Measurements from ENCODE around the gene PYM1.
A peak's percentile ranks its signal among the peaks of the same experiment; 100 is the strongest.
"Not testable (repeated sequence)": the region's sequence is repeated elsewhere in the genome, so short reads cannot be mapped to it uniquely, and the experiment has no call there.

Gene PYM1

DNA sequence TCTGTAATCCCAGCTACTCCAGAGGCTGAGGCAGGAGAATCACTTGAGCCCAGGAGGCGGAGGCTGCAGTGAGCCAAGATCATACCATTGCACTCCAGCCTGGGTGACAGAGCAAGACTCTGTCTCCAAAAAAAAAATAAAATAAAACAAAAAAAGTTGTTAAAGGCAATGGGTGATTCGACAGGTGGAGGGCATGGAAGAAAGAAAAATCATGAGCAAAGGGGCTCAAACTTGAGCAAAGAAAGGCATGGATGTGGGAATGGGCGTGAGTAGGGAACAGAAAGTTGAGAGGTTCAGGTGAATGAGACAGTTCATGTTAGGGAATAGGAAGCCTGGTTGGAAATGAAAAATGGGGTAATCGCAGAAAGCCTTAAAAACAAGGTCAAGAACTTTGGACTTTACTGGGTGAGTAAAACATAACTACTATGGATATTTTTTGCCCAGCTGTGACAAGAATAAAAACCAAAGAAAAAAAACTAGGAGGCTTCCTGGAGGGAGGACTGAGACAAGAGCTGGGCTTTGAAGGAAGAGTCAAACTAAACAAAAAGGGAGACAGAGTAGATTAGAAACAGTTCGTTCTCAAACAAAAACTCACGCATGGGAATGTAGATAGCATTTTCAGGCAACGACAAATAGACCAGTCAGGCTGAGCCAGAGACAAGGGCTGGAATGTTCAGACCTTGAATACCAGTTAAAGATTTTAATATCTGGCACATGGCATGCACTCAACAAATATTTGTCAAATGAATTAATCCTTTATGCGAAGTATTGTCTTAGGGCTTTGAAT lies 18.8 kb downstream of the PYM1 start:
- DNase-seq, result no peak

GRCh38 chr12:55906056-55906455 lies 21.6 kb downstream of the PYM1 start:
- no peak for DNase-seq

- DNase-seq, result no peak
These were observed 25.7 kb downstream of the PYM1 start for GRCh38 chr12:55901881-55902490.

- no peak for DNase-seq
These were observed 28.6 kb downstream of the PYM1 start for GRCh38 chr12:55899082-55899481.

DNA sequence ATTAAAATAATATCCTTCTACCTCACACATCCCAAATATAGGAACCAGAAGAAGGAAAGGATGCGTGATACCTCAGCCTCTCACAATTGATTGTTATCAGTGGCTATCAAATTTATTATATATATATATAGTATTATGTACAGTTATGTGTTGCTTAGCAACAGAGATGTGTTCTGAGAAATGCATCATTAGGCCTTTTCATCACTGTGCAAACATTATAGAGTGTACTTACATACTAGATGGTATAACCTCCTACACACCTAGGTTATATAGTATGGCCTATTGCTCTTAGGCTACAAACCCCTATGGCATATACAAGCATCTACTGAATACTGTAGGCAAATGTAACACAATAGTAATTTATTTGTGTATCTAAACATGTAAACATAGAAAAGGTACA lies 34.0 kb downstream of the PYM1 start:
- DNase-seq, result no peak

DNA sequence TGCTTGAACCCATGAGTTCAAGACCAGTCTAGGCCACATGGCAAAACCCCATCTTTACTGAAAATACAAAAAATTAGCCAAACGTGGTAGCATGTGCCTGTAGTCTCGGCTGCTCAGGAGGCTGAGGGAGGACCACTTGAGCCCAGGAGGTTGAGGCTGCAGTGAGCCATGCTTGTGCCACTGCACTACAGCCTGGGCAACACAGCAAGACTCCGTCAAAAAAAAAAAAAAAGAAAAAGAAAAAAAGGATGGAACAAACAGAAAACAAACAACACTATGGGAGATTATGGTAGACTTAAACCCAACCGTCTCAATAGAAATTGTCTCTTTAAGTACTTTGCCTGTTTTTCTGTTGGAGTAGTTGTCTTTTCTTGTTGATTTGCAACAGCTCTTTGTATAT lies 36.4 kb downstream of the PYM1 start:
- no peak for DNase-seq

- no peak for DNase-seq
These were observed 42.6 kb downstream of the PYM1 start for GRCh38 chr12:55885113-55885512.

DNA sequence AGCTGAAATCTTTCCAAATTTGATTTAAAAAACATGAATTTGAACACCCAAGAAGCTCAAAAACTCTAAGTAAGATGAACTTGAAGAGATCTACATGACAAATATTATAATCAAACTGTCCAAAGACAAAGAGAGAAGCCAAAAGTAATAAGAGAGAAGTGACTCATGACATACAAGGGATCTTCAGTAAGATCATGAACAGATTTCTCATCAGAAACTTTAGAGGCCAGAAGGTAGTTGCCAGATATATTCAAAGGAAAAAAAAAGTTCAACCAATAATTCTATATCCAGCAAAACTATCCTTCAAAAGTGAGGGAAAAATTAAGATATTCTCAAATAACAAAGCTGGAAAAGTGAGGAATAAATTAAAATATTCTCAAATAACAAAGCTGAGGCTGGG lies 49.9 kb downstream of the PYM1 start:
- peak; percentile 9 for DNase-seq

DNA sequence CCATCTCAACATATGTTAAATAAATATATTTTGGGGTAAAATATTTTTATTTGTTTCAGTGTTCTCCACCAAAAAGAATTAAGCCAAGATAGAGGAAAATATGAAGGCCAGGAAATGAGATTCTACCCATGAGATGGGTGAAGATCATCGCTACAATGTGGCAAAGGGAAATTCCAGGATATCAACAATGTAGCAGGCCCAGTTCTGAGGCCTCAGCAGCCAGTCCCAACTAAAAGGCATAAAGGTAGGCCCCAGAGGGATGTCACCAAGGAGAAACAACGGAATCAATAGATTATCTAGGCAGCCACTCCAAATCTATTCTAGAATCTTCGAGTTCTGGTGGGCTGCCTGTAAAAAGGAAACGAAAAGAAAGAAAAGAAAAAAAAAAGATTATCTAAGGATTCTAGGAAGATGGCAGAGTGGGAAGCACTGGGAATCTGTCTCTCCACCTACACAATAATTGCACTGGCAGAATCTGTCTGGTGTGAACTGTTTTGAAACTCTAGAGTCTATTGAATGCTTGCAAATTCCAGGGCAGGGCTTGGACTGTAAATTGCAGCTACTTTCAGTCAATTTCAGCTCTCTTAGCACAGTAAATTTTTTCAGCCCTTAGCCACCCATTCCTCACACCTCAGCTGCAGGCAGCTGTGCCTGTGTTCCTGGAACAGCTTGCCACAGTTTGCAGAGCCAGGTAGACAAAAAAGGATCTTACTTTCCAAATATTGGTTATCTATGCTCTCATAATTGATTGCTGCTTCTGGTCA lies 51.8 kb downstream of the PYM1 start:
- no peak for DNase-seq

- DNase-seq, result no peak
These were observed 53.3 kb downstream of the PYM1 start for GRCh38 chr12:55874443-55874842.

DNA sequence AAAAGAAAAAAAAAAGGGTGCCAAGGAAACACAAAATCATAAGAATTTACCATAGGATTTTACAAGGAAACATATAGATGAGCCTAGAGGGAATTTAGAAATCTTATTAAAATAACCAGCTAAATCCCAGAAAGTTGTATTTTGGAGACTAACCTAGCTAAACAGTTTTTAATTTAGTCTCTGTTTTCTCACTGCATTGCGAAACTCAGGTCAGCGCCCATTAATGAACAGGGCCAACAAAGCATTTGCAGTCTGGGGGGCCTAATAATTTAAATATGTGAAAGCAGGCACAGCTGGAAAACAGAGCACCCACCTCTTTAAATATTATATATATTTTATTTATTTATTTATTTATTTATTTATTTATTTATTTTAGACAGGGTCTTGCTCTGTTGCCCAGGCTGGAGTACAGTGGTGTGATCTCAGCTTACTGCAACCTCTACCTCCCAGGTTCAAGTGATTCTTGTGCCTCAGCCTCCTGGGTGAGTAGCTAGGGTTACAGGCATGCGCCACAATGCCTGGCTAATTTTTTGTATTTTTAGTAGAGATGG lies 61.2 kb downstream of the PYM1 start:
- DNase-seq, result not testable (repeated sequence)

- DNase-seq, result no peak
These were observed 62.4 kb downstream of the PYM1 start for GRCh38 chr12:55865327-55865726.

DNA sequence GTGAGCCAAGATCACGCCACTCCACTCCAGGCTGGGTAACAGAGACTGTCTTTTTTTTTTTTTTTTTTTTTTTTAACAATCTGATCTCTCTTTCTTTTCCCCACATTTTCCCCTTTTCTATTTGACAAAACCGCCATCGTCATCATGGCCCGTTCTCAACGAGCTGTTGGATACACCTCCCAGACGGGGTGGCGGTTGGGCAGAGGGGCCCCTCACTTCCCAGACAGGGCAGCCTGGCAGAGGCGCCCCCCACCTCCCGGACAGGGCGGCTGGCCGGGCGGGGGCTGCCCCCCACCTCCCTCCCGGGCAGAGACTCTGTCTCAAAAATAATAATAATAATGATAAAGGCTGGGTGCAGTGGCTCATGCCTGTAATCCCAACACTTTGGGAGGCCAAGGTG lies 64.8 kb downstream of the PYM1 start:
- not testable (repeated sequence) for DNase-seq

- DNase-seq, result no peak
These were observed 65.4 kb downstream of the PYM1 start for GRCh38 chr12:55862286-55862685.

GRCh38 chr12:55861871-55862270 lies 65.8 kb downstream of the PYM1 start:
- no peak for DNase-seq

DNA sequence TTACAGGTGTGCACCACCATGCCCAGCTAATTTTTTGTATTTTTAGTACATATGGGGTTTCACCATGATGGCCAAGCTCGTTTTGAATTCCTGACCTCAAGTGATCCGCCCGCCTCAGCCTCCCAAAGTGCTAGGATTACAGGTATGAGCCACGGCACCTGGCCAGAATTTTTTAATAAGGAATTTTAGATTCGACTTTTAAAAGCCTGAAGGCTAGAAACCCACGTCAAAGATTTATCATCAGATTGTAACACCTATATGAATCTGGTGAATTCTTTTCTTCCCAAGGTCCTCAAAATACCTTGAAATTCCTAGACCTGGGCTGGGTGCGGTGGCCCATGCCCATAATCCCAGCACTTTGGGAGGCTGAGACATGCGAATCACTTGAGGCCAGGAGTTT lies 66.3 kb downstream of the PYM1 start:
- no peak for DNase-seq

DNA sequence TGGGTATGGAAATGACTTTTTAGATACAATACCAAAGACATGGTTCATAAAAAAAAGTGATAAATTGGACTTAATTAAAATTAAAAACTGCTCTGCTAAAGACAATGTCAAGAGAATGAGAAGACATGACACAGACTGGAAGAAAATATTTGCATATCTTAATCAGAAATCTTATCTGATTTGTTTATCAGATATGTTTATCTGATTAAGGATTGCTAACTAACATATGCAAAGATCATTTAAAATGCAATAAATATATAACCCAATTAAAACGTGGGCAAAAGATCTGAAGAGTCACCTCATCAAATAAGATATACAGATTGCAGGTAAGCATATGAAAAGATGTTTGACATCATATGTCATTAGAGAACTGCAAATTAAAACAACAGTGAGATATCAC lies 75.0 kb downstream of the PYM1 start:
- no peak for DNase-seq
